Small intestine (tissue), 7 donors: Measurements from ENCODE around the gene TRDN. TPM values are rescaled to one million over a fixed set of nuclear protein-coding genes. Genes with fewer than 3 reads are reported as not detected.
"Not testable (repeated sequence)": the region's sequence is repeated elsewhere in the genome, so short reads cannot be mapped to it uniquely, and the experiment has no call there.

ENCODE experiments used
- DNase-seq, 2 donors: peaks; one replicate each; pipeline versions ENCODE4 v3.0.0 to v3.0.0-alpha.2; 2013
- FAIRE-seq: peaks from 2 replicates; lab custom pipeline; 2012; peaks lifted over from hg19 to GRCh38; lab: Jason Lieb, UNC
- H3K27ac ChIP-seq, 3 donors: one replicate each; pipeline ENCODE4 v1.5.1; 2013; ENCODE audit warnings: low read length in 2 of 3, mild to moderate bottlenecking in 2 of 3, control low read depth in 1 of 3, inconsistent platforms in 1 of 3, low read depth in 1 of 3, moderate library complexity in 1 of 3
- H3K27me3 ChIP-seq, 3 donors: one replicate each; pipeline ENCODE4 v1.6.1; 2013; ENCODE audit warnings: low read length in 3 of 3, inconsistent platforms in 1 of 3; ENCODE audit not compliant: control insufficient read depth in 3 of 3, insufficient read depth in 3 of 3
- H3K36me3 ChIP-seq, 3 donors: one replicate each; pipeline ENCODE4 v1.6.1; 2013; ENCODE audit warnings: low read length in 3 of 3, inconsistent platforms in 1 of 3, low read depth in 1 of 3, mild to moderate bottlenecking in 1 of 3, moderate library complexity in 1 of 3; ENCODE audit not compliant: control insufficient read depth in 3 of 3, insufficient read depth in 2 of 3
- H3K4me1 ChIP-seq, 3 donors: one replicate each; pipeline ENCODE4 v1.6.1; 2013; ENCODE audit warnings: low read length in 2 of 3, inconsistent platforms in 1 of 3, low read depth in 1 of 3, mild to moderate bottlenecking in 1 of 3, moderate library complexity in 1 of 3; ENCODE audit not compliant: control insufficient read depth in 3 of 3, insufficient read depth in 2 of 3
- H3K4me3 ChIP-seq, 3 donors: one replicate each; pipeline ENCODE4 v1.5.1; 2013; ENCODE audit warnings: low read length in 3 of 3, control low read depth in 1 of 3, inconsistent platforms in 1 of 3, low read depth in 1 of 3, mild to moderate bottlenecking in 1 of 3, moderate library complexity in 1 of 3
- H3K9me3 ChIP-seq, 2 donors: one replicate each; pipeline ENCODE4 v1.6.1; 2013; ENCODE audit warnings: low read depth in 1 of 2, low read length in 1 of 2; ENCODE audit not compliant: control insufficient read depth in 2 of 2, insufficient read depth in 1 of 2
- WGBS, 3 donors: extraction: QIAGEN DNeasy Blood & Tissue Kit; methylation state at CpG; one replicate each; pipeline ENCODE4 v1.1.7; 2013; 5-methylcytosine and 5-hydroxymethylcytosine counted together
- polyA plus RNA-seq, 4 donors: library from polyadenylated mRNA; stranded (reverse) in 3 of 4; unstranded in 1 of 4; fragments of 200-250 nt in 3 of 4; fragments of 120-200 nt in 1 of 4; gene quantifications; one replicate each; pipeline versions ENCODE4 v1.2.1 to v1.2.3, GENCODE V29; 2013
- donor health status: healthy with polysubstance abuse.
- donor health status: control.
- donor health status: control.
- donor health status: Bipolar disorder and iron deficiency.
- donor health status: healthy.

The TRDN gene
- polyA plus RNA-seq, 4 donors, result 0.01 to 0.54 (median 0.38) TPM; not detected in 1

DNA sequence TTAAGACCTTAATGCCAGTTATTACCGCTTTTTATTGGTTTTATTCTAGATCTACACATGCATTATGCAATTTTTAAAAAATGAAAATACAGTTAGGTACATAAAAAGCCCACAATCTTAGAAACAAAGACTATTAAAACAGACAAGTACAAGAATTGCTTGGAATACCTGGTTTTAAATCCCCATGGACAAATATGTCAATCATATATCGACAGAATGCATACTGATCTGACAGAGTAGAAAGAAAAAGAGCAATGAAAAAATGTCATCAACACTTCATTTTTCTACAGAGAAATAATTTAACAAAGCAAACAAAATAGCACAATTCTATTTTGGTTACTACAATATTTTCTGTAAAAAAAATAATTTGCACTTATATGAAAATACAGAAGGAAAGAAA, 139.7 kb downstream of the TRDN start:
- Histone ChIP-seq H3K27ac (no peak overlapping the region), H3K27me3 (no peaks in the 10 kb centered on the region), H3K4me1 (no peaks in the 10 kb centered on the region), H3K9me3 (no peaks in the 10 kb centered on the region), H3K4me3 (no peak overlapping the region), H3K36me3 (no peaks in the 10 kb centered on the region)
- 89 to 96% (median 93%) methylated on average over 2 of the region's 2 CpGs for WGBS, 3 donors
- FAIRE-seq (no peak), DNase-seq (no peak)

DNA sequence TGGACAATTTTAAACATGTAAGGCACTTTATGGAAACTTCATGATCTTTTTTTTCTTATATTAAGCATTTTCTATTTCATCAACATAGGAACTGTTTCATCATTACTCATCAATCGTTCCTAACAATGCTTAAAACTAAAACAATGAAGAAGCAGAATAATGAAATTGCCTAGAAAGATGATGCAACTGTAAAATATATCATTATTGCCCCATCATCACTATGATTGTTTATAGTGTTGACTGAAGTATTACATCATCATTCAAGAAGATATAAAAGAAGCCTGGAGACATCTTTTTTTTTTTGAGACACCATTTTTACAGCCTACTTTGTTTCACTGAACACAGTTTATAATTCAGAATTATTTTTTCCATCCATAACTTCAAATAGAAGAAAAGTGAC, 147.2 kb downstream of the TRDN start:
- FAIRE-seq (no peak), DNase-seq (no peak)
- Histone ChIP-seq H3K27me3 (no peaks in the 10 kb centered on the region), H3K36me3 (no peaks in the 10 kb centered on the region), H3K9me3 (no peaks in the 10 kb centered on the region), H3K27ac (no peak overlapping the region), H3K4me1 (no peaks in the 10 kb centered on the region), H3K4me3 (no peak overlapping the region)
- 53 to 68% (median 57%) methylated on average over 1 of the region's 1 CpG for WGBS, 3 donors

DNA sequence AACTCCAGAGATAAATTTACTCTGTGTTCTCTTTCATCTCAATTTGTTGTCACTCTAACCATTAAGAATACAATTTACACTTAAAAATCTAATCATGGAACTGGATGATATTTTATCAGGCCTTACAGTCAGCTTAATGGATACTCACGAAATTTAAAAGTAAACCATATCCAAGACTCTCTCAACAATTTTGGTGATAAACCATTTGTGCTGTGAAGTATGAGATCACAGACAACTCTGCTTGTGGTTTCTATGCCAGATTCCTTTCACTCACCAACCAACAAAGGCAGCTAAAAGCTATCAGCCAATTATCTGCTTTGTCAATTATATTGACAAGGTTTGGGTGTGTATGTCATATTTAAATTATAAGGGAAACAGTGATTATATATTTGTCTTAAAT, 155.8 kb downstream of the TRDN start:
- no peaks in the 10 kb centered on the region for H3K4me1 ChIP-seq
- H3K9me3 ChIP-seq, result no peaks in the 10 kb centered on the region
- FAIRE-seq, result no peak
- no peaks in the 10 kb centered on the region for H3K27me3 ChIP-seq
- H3K4me3 ChIP-seq, result no peak overlapping the region
- H3K27ac ChIP-seq, result no peak overlapping the region
- no peak for DNase-seq
- no peaks in the 10 kb centered on the region for H3K36me3 ChIP-seq
- 36 to 55% (median 36%) methylated on average over 1 of the region's 1 CpG for WGBS, 3 donors

DNA sequence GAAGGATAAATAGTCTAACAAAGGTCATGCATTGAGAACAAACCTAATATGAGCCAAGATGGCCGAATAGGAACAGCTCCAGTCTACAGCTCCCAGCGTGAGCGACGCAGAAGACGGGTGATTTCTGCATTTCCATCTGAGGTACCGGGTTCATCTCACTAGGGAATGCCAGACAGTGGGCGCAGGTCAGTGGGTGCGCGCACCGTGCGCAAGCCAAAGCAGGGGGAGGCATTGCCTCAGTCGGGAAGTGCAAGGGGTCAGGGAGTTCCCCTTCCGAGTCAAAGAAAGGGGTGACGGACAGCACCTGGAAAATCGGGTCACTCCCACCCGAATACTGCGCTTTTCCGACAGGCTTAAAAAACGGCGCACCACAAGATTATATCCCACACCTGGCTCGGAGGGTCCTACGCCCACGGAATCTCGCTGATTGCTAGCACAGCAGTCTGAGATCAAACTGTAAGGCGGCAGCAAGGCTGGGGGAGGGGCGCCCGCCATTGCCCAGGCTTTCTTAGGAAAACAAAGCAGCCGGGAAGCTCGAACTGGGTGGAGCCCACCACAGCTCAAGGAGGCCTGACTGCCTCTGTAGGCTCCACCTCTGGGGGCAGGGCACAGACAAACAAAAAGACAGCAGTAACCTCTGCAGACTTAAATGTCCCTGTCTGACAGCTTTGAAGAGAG, 164.6 kb downstream of the TRDN start:
- FAIRE-seq, H3K36me3 ChIP-seq, H3K27ac ChIP-seq, H3K4me1 ChIP-seq, DNase-seq, H3K4me3 ChIP-seq, H3K27me3 ChIP-seq, H3K9me3 ChIP-seq: not testable (repeated sequence)
- 89 to 91% (median 90%) methylated on average over 18 to 29 of the region's 29 CpGs for WGBS, 3 donors

DNA sequence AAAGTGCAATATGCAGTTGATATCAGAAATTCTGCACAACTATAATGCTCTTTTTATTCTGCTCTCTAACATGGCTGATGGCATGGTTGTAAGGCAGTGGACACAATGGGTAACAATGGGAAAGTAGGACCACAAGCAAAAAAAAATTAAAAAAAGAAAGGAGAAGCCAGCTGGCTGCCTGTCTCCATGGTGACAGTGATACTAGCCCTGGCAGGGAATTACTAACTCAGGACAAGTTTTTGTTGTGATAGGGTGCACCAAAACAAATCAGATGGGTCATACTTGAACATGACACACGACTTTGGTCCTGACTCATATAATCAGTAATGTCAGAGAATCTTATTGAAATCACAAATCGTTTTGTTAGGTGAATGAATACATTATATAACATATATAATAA, 169.4 kb downstream of the TRDN start:
- Histone ChIP-seq H3K27me3 (no peaks in the 10 kb centered on the region), H3K4me3 (no peak overlapping the region), H3K9me3 (no peaks in the 10 kb centered on the region), H3K4me1 (no peaks in the 10 kb centered on the region), H3K36me3 (no peaks in the 10 kb centered on the region), H3K27ac (no peak overlapping the region)
- FAIRE-seq, result no peak
- DNase-seq, result no peak
- 53 to 73% (median 69%) methylated on average over 2 of the region's 2 CpGs for WGBS, 3 donors

- FAIRE-seq (no peak), DNase-seq (no peak)
- Histone ChIP-seq H3K27ac (no peak overlapping the region), H3K4me1 (no peaks in the 10 kb centered on the region), H3K9me3 (no peaks in the 10 kb centered on the region), H3K36me3 (no peaks in the 10 kb centered on the region), H3K27me3 (no peaks in the 10 kb centered on the region), H3K4me3 (no peak overlapping the region)
- WGBS, 3 donors, result 58 to 70% (median 64%) methylated on average over 2 of the region's 2 CpGs
Observed at GRCh38 chr6:123462152-123462551, 174.6 kb downstream of the TRDN start.

DNA sequence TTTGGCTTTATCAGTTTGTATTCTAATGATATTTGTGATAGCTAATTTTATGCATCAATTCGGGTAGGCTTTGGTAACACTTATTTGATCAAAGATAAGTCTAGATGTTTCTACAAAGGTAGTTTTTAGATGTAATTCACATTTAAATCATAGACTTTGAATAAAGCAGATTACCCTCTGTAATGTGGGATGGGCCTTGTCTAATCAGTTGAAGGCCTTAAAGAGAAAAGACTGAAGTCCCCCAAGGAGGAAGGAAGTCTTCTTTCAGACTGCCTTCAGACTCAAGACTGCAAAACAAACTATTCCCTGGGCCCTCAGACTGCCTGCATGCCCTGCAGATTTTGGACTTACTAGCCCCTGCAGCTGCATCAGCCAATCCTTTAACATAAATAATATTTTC, 178.5 kb downstream of the TRDN start:
- H3K36me3 ChIP-seq, result no peaks in the 10 kb centered on the region
- no peak overlapping the region for H3K4me3 ChIP-seq
- no peaks in the 10 kb centered on the region for H3K27me3 ChIP-seq
- H3K4me1 ChIP-seq, result no peaks in the 10 kb centered on the region
- DNase-seq (no peak), FAIRE-seq (no peak)
- H3K27ac ChIP-seq, result no peak overlapping the region
- no peaks in the 10 kb centered on the region for H3K9me3 ChIP-seq
- WGBS, 3 donors, result 78 to 87% (median 86%) methylated on average over 1 of the region's 1 CpG

GRCh38 chr6:123456836-123457235, 179.9 kb downstream of the TRDN start:
- H3K27ac ChIP-seq, result no peak overlapping the region
- FAIRE-seq (no peak), DNase-seq (no peak)
- no peaks in the 10 kb centered on the region for H3K27me3 ChIP-seq
- H3K4me1 ChIP-seq, result no peaks in the 10 kb centered on the region
- H3K4me3 ChIP-seq, result no peak overlapping the region
- WGBS, 3 donors, result 85 to 94% (median 91%) methylated on average over 3 of the region's 3 CpGs
- H3K9me3 ChIP-seq, result no peaks in the 10 kb centered on the region
- H3K36me3 ChIP-seq, result no peaks in the 10 kb centered on the region

GRCh38 chr6:123454448-123454847, 182.3 kb downstream of the TRDN start:
- 89 to 94% (median 94%) methylated on average over 3 of the region's 3 CpGs for WGBS, 3 donors
- no peak for FAIRE-seq

More at GRCh38 chr6:123454448-123454847, 182.3 kb downstream of the TRDN start:
- Histone ChIP-seq H3K9me3 (no peaks in the 10 kb centered on the region), H3K36me3 (no peaks in the 10 kb centered on the region), H3K27ac (no peak overlapping the region), H3K4me3 (no peak overlapping the region), H3K4me1 (no peaks in the 10 kb centered on the region), H3K27me3 (no peaks in the 10 kb centered on the region)
- no peak for DNase-seq
